NB4 (cell line): ENCODE results near the gene SLC18A2.

Experiments
- MYC ChIP-seq: IDR thresholded peaks from 2 replicates; pipeline ENCODE4 v1.6.1; 2011; ENCODE audit warnings: low read depth, low read length
- POLR2A ChIP-seq: IDR thresholded peaks from 2 replicates; pipeline ENCODE4 v1.6.1; 2011; ENCODE audit warnings: mild to moderate bottlenecking; ENCODE audit not compliant: insufficient read length; ENCODE audit errors: extremely low read depth

DNA sequence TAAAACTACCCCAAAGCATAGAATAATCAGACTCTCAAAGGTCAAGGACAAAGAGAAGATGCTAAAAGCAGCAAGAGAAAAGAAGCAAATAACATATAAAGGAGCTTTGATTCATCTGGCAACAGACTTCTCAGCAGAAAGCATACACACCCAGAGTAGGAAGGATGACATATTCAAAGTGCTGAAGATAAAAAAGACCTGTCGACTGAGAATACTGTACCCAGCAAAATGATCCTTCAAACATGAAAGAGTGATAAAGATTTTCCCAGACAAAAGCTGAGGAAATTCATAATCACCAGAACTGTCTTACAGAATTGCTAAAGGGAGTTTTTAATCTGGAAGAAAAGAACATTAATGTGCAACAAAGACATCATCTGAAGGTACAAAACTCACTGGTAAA, 28.7 kb upstream of the SLC18A2 start:
- no peak for TF ChIP-seq MYC
- TF ChIP-seq POLR2A, result no peak
